Endothelial cell of umbilical vein (primary cell): ENCODE measurements around the gene ZFHX2. TPM values are rescaled to one million over a fixed set of nuclear protein-coding genes. Genes with fewer than 3 reads are reported as not detected.

Experiments used
- BruUV-seq: library from RNA; stranded (reverse); fragments of 400-500 nt; replicated peaks from 2 replicates; lab custom pipeline; 2021; lab: Mats Ljungman, UMichigan
- CTCF ChIA-PET: fragments of 300-600, 350-600 bp; sonication (Branson Sonifier 250); formaldehyde crosslinking; loops from one replicate; lab custom pipeline; 2021; ENCODE audit warnings: antibody characterized with exemption, inconsistent platforms; lab: Charles Lee
- POLR2A ChIA-PET: fragments of 300-600, 350-600 bp; sonication (Branson Sonifier 250); formaldehyde crosslinking; loops from one replicate; lab custom pipeline; 2021; ENCODE audit warnings: antibody characterized with exemption, inconsistent platforms; lab: Charles Lee
- DNase-seq: peaks from one replicate; pipeline ENCODE4 v3.0.0-alpha.2; 2011; ENCODE audit warnings: low read depth, low spot score
- FAIRE-seq: peaks from 2 replicates; lab custom pipeline; 2011; peaks lifted over from hg19 to GRCh38; lab: Jason Lieb, UNC
- H2AFZ ChIP-seq: 2 replicates; pipeline ENCODE4 v1.6.0; 2012; ENCODE audit warnings: low read depth, low read length, control low read depth, inconsistent platforms
- H3K27ac ChIP-seq: 2 replicates; pipeline ENCODE4 v1.5.1; 2011; ENCODE audit warnings: low read depth, mild to moderate bottlenecking, control low read depth, low read length, moderate library complexity; ENCODE audit not compliant: insufficient read depth
- H3K27me3 ChIP-seq, 2 experiments: 2 replicates each; pipeline versions ENCODE4 v1.6.0 to v1.6.1; 2011; ENCODE audit warnings: low read length in 2 of 2, mixed read lengths in 1 of 2; ENCODE audit not compliant: control insufficient read depth in 2 of 2, insufficient read depth in 2 of 2
- H3K36me3 ChIP-seq, 2 experiments: 2 replicates in 1 of 2; 3 replicates in 1 of 2; pipeline ENCODE4 v1.5.1; 2011; ENCODE audit warnings: low read length in 2 of 2, mild to moderate bottlenecking in 1 of 2, moderate library complexity in 1 of 2; ENCODE audit not compliant: control insufficient read depth in 2 of 2, insufficient read depth in 2 of 2; ENCODE audit errors: extremely low read depth in 1 of 2
- H3K4me1 ChIP-seq: 3 replicates; pipeline ENCODE4 v1.5.1; 2011; ENCODE audit warnings: mild to moderate bottlenecking, low read length; ENCODE audit not compliant: control insufficient read depth, insufficient read depth; ENCODE audit errors: extremely low read depth
- H3K4me2 ChIP-seq: 2 replicates; pipeline ENCODE4 v1.6.1; 2011; ENCODE audit warnings: low read length, control low read depth, mixed read lengths; ENCODE audit not compliant: insufficient read depth
- H3K4me3 ChIP-seq, 3 experiments: fragments of 200-600 bp in 1 of 3; sonication (generic), shearing (Covaris generic) in 1 of 3; replicated peaks in 1 of 3; 2 replicates each; pipeline ENCODE4 v1.5.1; 2011 to 2016; ENCODE audit warnings: control low read depth in 3 of 3, low read length in 3 of 3, mild to moderate bottlenecking in 2 of 3, inconsistent platforms in 1 of 3, low read depth in 1 of 3, moderate library complexity in 1 of 3; ENCODE audit not compliant: insufficient read depth in 1 of 3
- H3K79me2 ChIP-seq: 2 replicates; pipeline ENCODE4 v1.6.0; 2012; ENCODE audit warnings: low read length, inconsistent platforms; ENCODE audit not compliant: control insufficient read depth, insufficient read depth
- H3K9ac ChIP-seq: replicated peaks from 2 replicates; pipeline ENCODE3; 2011; ENCODE audit warnings: low read length, control low read depth; ENCODE audit not compliant: insufficient read depth; ENCODE audit errors: extremely low read depth
- H3K9me1 ChIP-seq: replicated peaks from 3 replicates; pipeline ENCODE4 v1.6.0; 2011; ENCODE audit warnings: mild to moderate bottlenecking, low read length; ENCODE audit not compliant: control insufficient read depth, insufficient read depth; ENCODE audit errors: extremely low read depth
- H3K9me3 ChIP-seq: replicated peaks from 2 replicates; pipeline ENCODE4 v1.5.1; 2012; ENCODE audit warnings: low read length, inconsistent platforms; ENCODE audit not compliant: control insufficient read depth, insufficient read depth
- H4K20me1 ChIP-seq: replicated peaks from 2 replicates; pipeline ENCODE3; 2011; ENCODE audit warnings: mild to moderate bottlenecking, low read length; ENCODE audit not compliant: control insufficient read depth, insufficient read depth; ENCODE audit errors: extremely low read depth
- EZH2 ChIP-seq: IDR thresholded peaks from 2 replicates; pipeline ENCODE4 v1.6.1; 2012; ENCODE audit warnings: borderline replicate concordance, low read depth, mild to moderate bottlenecking, moderate library complexity, low read length, inconsistent platforms; ENCODE audit not compliant: severe bottlenecking
- FOS ChIP-seq: IDR thresholded peaks from 2 replicates; pipeline ENCODE4 v1.6.1; 2011; ENCODE audit warnings: mild to moderate bottlenecking, low read length, moderate library complexity, borderline replicate concordance; ENCODE audit not compliant: insufficient read depth
- GATA2 ChIP-seq: IDR thresholded peaks from 2 replicates; pipeline ENCODE4 v1.7.0; 2011; ENCODE audit warnings: low read depth, mild to moderate bottlenecking, moderate library complexity, mixed read lengths, low read length; ENCODE audit not compliant: insufficient read length, insufficient read depth
- JUN ChIP-seq: IDR thresholded peaks from 2 replicates; pipeline ENCODE4 v1.6.1; 2011; ENCODE audit warnings: borderline replicate concordance, low read depth; ENCODE audit not compliant: insufficient read length, insufficient read depth
- MYC ChIP-seq: IDR thresholded peaks from one replicate; pipeline ENCODE4 v1.6.1; 2011; ENCODE audit warnings: mild to moderate bottlenecking, low read depth, low read length
- POLR2A ChIP-seq: IDR thresholded peaks from 2 replicates; pipeline ENCODE4 v1.6.1; 2012; ENCODE audit warnings: low read depth, mild to moderate bottlenecking, control low read depth, low read length
- dilution Hi-C: fragments of 300-500 bp; cut with MboI; formaldehyde crosslinking; loops from one replicate; pipeline ENCODE4 v1.15.0; 2019; ENCODE audit warnings: low sequenced_read_pairs; ENCODE audit not compliant: extremely low pct_ligation_motif_present
- intact Hi-C: fragments of 100-400 bp; cut with micrococcal nuclease; formaldehyde crosslinking; loops from one replicate; pipeline ENCODE4 v1.10.0; 2022
- polyA plus RNA-seq, 4 experiments: library from polyadenylated mRNA; depleted of rRNA in 3 of 4; stranded (reverse) in 3 of 4; unstranded in 1 of 4; fragments of >200 nt; gene quantifications; 2 replicates each; pipeline versions ENCODE4 v1.2.1 to v1.2.3, GENCODE V29; 2011 to 2012; ENCODE audit warnings: missing spikeins in 1 of 4
- total RNA-seq: library from RNA; stranded (reverse); gene quantifications from 2 replicates; pipeline ENCODE4 v1.2.3, GENCODE V29; 2021
- TF ChIP-seq, protein P1 (sequence below): IDR thresholded peaks from 2 replicates; pipeline ENCODE4 v1.6.1; 2011; ENCODE audit not compliant: insufficient read depth, insufficient read length

ZFHX2 gene
- total and polyA plus RNA-seq, 2 donors (not counting 3 experiments of a cell fraction or from before 2014, with no cell fraction given), result 0.25 to 2.3 TPM

- H3K9ac ChIP-seq, result no peak overlapping the region
- dilution Hi-C loops (no loop called here), intact Hi-C loops (no loop called here)
- no peaks in the 10 kb centered on the region for H4K20me1 ChIP-seq
- POLR2A ChIA-PET, result no interaction called here
- no peaks in the 10 kb centered on the region for H3K36me3 ChIP-seq
- CTCF ChIA-PET, result no interaction called here
- no peak overlapping the region for H3K4me2 ChIP-seq
- TF ChIP-seq, protein P1, sequence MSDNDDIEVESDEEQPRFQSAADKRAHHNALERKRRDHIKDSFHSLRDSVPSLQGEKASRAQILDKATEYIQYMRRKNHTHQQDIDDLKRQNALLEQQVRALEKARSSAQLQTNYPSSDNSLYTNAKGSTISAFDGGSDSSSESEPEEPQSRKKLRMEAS, result no peak
- TF ChIP-seq GATA2 (no peak), FOS (no peak), EZH2 (peak; percentile 60), JUN (no peak), MYC (no peak), POLR2A (no peak)
- no peak for FAIRE-seq
- H3K9me1 ChIP-seq, result no peaks in the 10 kb centered on the region
- BruUV-seq, result no TSS peak
- no peak overlapping the region for H2AFZ ChIP-seq
- H3K79me2 ChIP-seq, result no peaks in the 10 kb centered on the region
- no peaks in the 10 kb centered on the region for H3K9me3 ChIP-seq
- no peak overlapping the region for H3K4me3 ChIP-seq
- no peaks in the 10 kb centered on the region for H3K4me1 ChIP-seq
- H3K27me3 ChIP-seq, result peaks cover 41 to 55% of the 10 kb centered on the region in 2 experiments
- no peak overlapping the region for H3K27ac ChIP-seq
- DNase-seq, result no peak
Observed at GRCh38 chr14:23577004-23577681, 25.6 kb upstream of the ZFHX2 start.

- H3K9ac ChIP-seq, result no peak overlapping the region
- dilution Hi-C loops, result no loop called here
- H3K4me1 ChIP-seq, result no peaks in the 10 kb centered on the region
- peaks cover 31 to 43% of the 10 kb centered on the region in 2 experiments for H3K27me3 ChIP-seq
- H4K20me1 ChIP-seq, result no peaks in the 10 kb centered on the region
- BruUV-seq, result no TSS peak
- no peak overlapping the region for H2AFZ ChIP-seq
- H3K9me1 ChIP-seq, result no peaks in the 10 kb centered on the region
- TF ChIP-seq, protein P1, result no peak
- no peak for TF ChIP-seq POLR2A
- ChIA-PET CTCF (interaction anchor here (1.6 to 3.6 kb wide), 2 partner anchors 15 kb away, joined by 5 to 12 read pairs; no protein-coding TSS in a partner anchor), POLR2A (no interaction called here)
- no peak for FAIRE-seq
- no peaks in the 10 kb centered on the region for H3K79me2 ChIP-seq
- no peak overlapping the region for H3K4me3 ChIP-seq
- intact Hi-C loops, result no loop called here
- H3K27ac ChIP-seq, result no peak overlapping the region
- no peak overlapping the region for H3K4me2 ChIP-seq
- H3K36me3 ChIP-seq, result no peaks in the 10 kb centered on the region
- no peaks in the 10 kb centered on the region for H3K9me3 ChIP-seq
- no peak for DNase-seq
Observed at GRCh38 chr14:23573384-23574015, 21.9 kb upstream of the ZFHX2 start.
